PC-3 (cell line): ENCODE measurements around the gene NCEH1.

Source experiments
- CTCF ChIP-seq: fragments of 300-600 bp; sonication (generic); conservative IDR thresholded peaks from 2 replicates; pipeline ENCODE4 v1.5.1; 2017; ENCODE audit warnings: antibody characterized with exemption, low read depth, mild to moderate bottlenecking, low read length
- EZH2 ChIP-seq: fragments of 300-600 bp; sonication (generic); IDR thresholded peaks from one replicate; pipeline ENCODE4 v1.6.1; 2017; ENCODE audit warnings: antibody characterized with exemption, mild to moderate bottlenecking, low read length; ENCODE audit not compliant: unreplicated experiment
- EZH2phosphoT487 ChIP-seq: fragments of 300-600 bp; sonication (generic); IDR thresholded peaks from 2 replicates; pipeline ENCODE4 v1.6.1; 2018; ENCODE audit warnings: mild to moderate bottlenecking, antibody characterized with exemption, low read length, borderline replicate concordance

- TF ChIP-seq CTCF (no peak), EZH2 (no peak), EZH2phosphoT487 (no peak)
Observed at GRCh38 chr3:172647823-172648222, 63.0 kb downstream of the NCEH1 start.
